HCT116 (cell line): ENCODE data around the gene CD3G. TPM values are rescaled to one million over a fixed set of nuclear protein-coding genes. Genes with fewer than 3 reads are reported as not detected.

ENCODE experiments used
- ATAC-seq: fragments of 200-7000 bp; cut with Tn5 transposase; 2 replicates; pipeline ENCODE4 v1.9.1; 2020; ENCODE audit warnings: mild to moderate bottlenecking, moderate library complexity
- BruUV-seq: library from RNA; stranded (reverse); fragments of 400-500 nt; replicated peaks from 2 replicates; lab custom pipeline; 2021; lab: Mats Ljungman, UMichigan
- CTCF ChIA-PET: fragments of 300-600 bp; sonication (Branson Sonifier 250); formaldehyde crosslinking; loops from one replicate; lab custom pipeline; 2021; ENCODE audit warnings: antibody characterized with exemption; lab: Charles Lee
- POLR2A ChIA-PET: fragments of 300-600, 350-600 bp; sonication (Branson Sonifier 250); formaldehyde crosslinking; loops from one replicate; lab custom pipeline; 2021; ENCODE audit warnings: antibody characterized with exemption; lab: Charles Lee
- RAD21 ChIA-PET, 2 experiments: fragments of 300-600 bp; sonication (Branson Sonifier 250); formaldehyde crosslinking; loops; one replicate each; lab custom pipeline; 2023; ENCODE audit warnings: low total read pairs in 2 of 2; ENCODE audit not compliant: uncharacterized antibody in 2 of 2, unreplicated experiment in 2 of 2, low non-redundant PET in 1 of 2; lab: Charles Lee
- DNase-seq: peaks from one replicate; pipeline ENCODE4 v3.0.0-alpha.2; 2010; ENCODE audit warnings: low read depth, low spot score
- H2AFZ ChIP-seq: fragments of 200-600 bp; shearing (Covaris generic), sonication (generic); 2 replicates; pipeline ENCODE4 v1.6.1; 2017; ENCODE audit warnings: low read depth, mixed run types, mixed read lengths, antibody characterized with exemption, low read length; ENCODE audit not compliant: poor library complexity, severe bottlenecking
- H3K27ac ChIP-seq: 2 replicates; pipeline ENCODE4 v1.5.1; 2012; ENCODE audit warnings: low read depth, low read length
- H3K27me3 ChIP-seq: fragments of 200-600 bp; sonication (generic); 2 replicates; pipeline ENCODE4 v1.6.1; 2016; ENCODE audit warnings: mixed run types, low read length, mixed read lengths; ENCODE audit not compliant: insufficient read depth
- H3K36me3 ChIP-seq, 2 experiments: fragments of 200-500 bp in 1 of 2; fragments of 200-600 bp in 1 of 2; sonication (Bioruptor generic) in 1 of 2; sonication (generic) in 1 of 2; 2 replicates each; pipeline versions ENCODE4 v1.5.1 to v1.6.1; 2014 to 2016; ENCODE audit warnings: low read length in 2 of 2, inconsistent platforms in 1 of 2, mixed read lengths in 1 of 2, mixed run types in 1 of 2; ENCODE audit not compliant: insufficient read depth in 2 of 2, control insufficient read depth in 1 of 2
- H3K4me1 ChIP-seq, 2 experiments: fragments of 200-600 bp in 1 of 2; sonication (generic) in 1 of 2; 2 replicates each; pipeline versions ENCODE4 v1.5.1 to v1.6.1; 2012 to 2017; ENCODE audit warnings: low read length in 2 of 2, inconsistent platforms in 1 of 2, mild to moderate bottlenecking in 1 of 2, mixed read lengths in 1 of 2, mixed run types in 1 of 2, moderate library complexity in 1 of 2; ENCODE audit not compliant: insufficient read depth in 2 of 2, control insufficient read depth in 1 of 2
- H3K4me2 ChIP-seq: fragments of 200-600 bp; sonication (generic); 2 replicates; pipeline ENCODE4 v1.6.1; 2017; ENCODE audit warnings: mixed run types, low read length, mixed read lengths
- H3K4me3 ChIP-seq, 2 experiments: fragments of 200-600 bp in 1 of 2; sonication (generic) in 1 of 2; replicated peaks in 1 of 2; 2 replicates each; pipeline ENCODE4 v1.5.1; 2011 to 2016; ENCODE audit warnings: low read length in 2 of 2, control low read depth in 1 of 2, low read depth in 1 of 2, mild to moderate bottlenecking in 1 of 2, mixed read lengths in 1 of 2, mixed run types in 1 of 2
- H3K79me2 ChIP-seq: fragments of 200-600 bp; sonication (generic); 2 replicates; pipeline ENCODE4 v1.6.1; 2017; ENCODE audit warnings: mild to moderate bottlenecking, mixed run types, low read length, moderate library complexity, mixed read lengths; ENCODE audit not compliant: insufficient read depth
- H3K9ac ChIP-seq: fragments of 200-600 bp; sonication (generic); 2 replicates; pipeline ENCODE4 v1.6.1; 2016; ENCODE audit warnings: low read length, mixed read lengths
- H3K9me2 ChIP-seq: fragments of 200-600 bp; sonication (generic), shearing (Covaris generic); 2 replicates; pipeline ENCODE4 v1.6.1; 2017; ENCODE audit warnings: mixed run types, mild to moderate bottlenecking, moderate library complexity; ENCODE audit not compliant: insufficient read depth
- H3K9me3 ChIP-seq, 2 experiments: fragments of 200-500 bp in 1 of 2; fragments of 200-600 bp in 1 of 2; sonication (Bioruptor generic) in 1 of 2; sonication (generic) in 1 of 2; 2 replicates each; pipeline ENCODE4 v1.6.1; 2014 to 2017; ENCODE audit warnings: low read length in 2 of 2, mixed read lengths in 2 of 2, inconsistent platforms in 1 of 2, low read depth in 1 of 2, mild to moderate bottlenecking in 1 of 2, mixed run types in 1 of 2, moderate library complexity in 1 of 2; ENCODE audit not compliant: control insufficient read depth in 1 of 2, insufficient read depth in 1 of 2
- H4K20me1 ChIP-seq: fragments of 200-600 bp; sonication (generic), shearing (Covaris generic); 2 replicates; pipeline ENCODE4 v1.6.1; 2017; ENCODE audit warnings: mixed run types, mild to moderate bottlenecking, moderate library complexity; ENCODE audit not compliant: insufficient read depth
- ATF3 ChIP-seq: IDR thresholded peaks from 2 replicates; pipeline ENCODE4 v1.6.1; 2012
- CBX3 ChIP-seq: IDR thresholded peaks from 2 replicates; pipeline ENCODE4 v1.6.1; 2012; ENCODE audit warnings: low read depth
- CEBPB ChIP-seq: IDR thresholded peaks from 2 replicates; pipeline ENCODE4 v1.6.1; 2012; ENCODE audit warnings: low read depth
- ELF1 ChIP-seq: IDR thresholded peaks from 2 replicates; pipeline ENCODE4 v1.6.1; 2012; ENCODE audit warnings: low read depth, borderline replicate concordance
- EZH2 ChIP-seq: fragments of 200-600 bp; sonication (generic); IDR thresholded peaks from 2 replicates; pipeline ENCODE4 v1.6.1; 2017; ENCODE audit warnings: antibody characterized with exemption, mixed run types
- FOSL1 ChIP-seq: IDR thresholded peaks from 2 replicates; pipeline ENCODE4 v1.6.1; 2012; ENCODE audit warnings: low read depth
- JUND ChIP-seq: IDR thresholded peaks from 2 replicates; pipeline ENCODE4 v1.6.1; 2012
- MAX ChIP-seq: IDR thresholded peaks from 2 replicates; pipeline ENCODE4 v1.6.1; 2012
- REST ChIP-seq: IDR thresholded peaks from 2 replicates; pipeline ENCODE4 v1.6.1; 2012; ENCODE audit warnings: low read depth
- SIN3A ChIP-seq: IDR thresholded peaks from 2 replicates; pipeline ENCODE4 v1.6.1; 2012; ENCODE audit warnings: low read depth
- SP1 ChIP-seq: IDR thresholded peaks from 2 replicates; pipeline ENCODE4 v1.6.1; 2012; ENCODE audit warnings: low read depth
- SRF ChIP-seq: IDR thresholded peaks from 2 replicates; pipeline ENCODE4 v1.6.1; 2012; ENCODE audit warnings: low read depth
- TCF7L2 ChIP-seq: IDR thresholded peaks from 2 replicates; pipeline ENCODE4 v1.7.0; 2011; ENCODE audit warnings: borderline replicate concordance, inconsistent platforms; ENCODE audit not compliant: insufficient read depth, insufficient read length; ENCODE audit errors: extremely low read depth
- ZBTB33 ChIP-seq: IDR thresholded peaks from 2 replicates; pipeline ENCODE4 v1.6.1; 2011; ENCODE audit warnings: mild to moderate bottlenecking, low read length, moderate library complexity; ENCODE audit not compliant: insufficient replicate concordance; ENCODE audit errors: extremely low read depth
- ZFX ChIP-seq: fragments of 450-650 bp; IDR thresholded peaks from 2 replicates; pipeline ENCODE4 v1.6.1; 2017
- ZNF274 ChIP-seq: fragments of 200-500 bp; sonication (Bioruptor generic); IDR thresholded peaks from 2 replicates; pipeline ENCODE4 v1.6.1; 2014; ENCODE audit warnings: mild to moderate bottlenecking, low read depth, low read length, inconsistent platforms
- intact Hi-C: fragments of 100-400 bp; cut with micrococcal nuclease; formaldehyde crosslinking; loops from 2 replicates; pipeline ENCODE4 v1.10.0; 2022
- total RNA-seq: library from RNA; stranded (reverse); gene quantifications from one replicate; pipeline ENCODE4 v1.2.1, GENCODE V29; 2021; ENCODE audit not compliant: unreplicated experiment

CD3G gene
- total RNA-seq, 1 experiment from 2014 or later: 0.20 TPM

- H2AFZ ChIP-seq: no peak overlapping the region
- no peaks in the 10 kb centered on the region for H3K36me3 ChIP-seq
- no peaks in the 10 kb centered on the region for H3K4me1 ChIP-seq
- H3K27me3 ChIP-seq: no peaks in the 10 kb centered on the region
- no peak overlapping the region for H3K4me2 ChIP-seq
- ChIA-PET CTCF (interaction anchor here (1.5 kb wide), 1 partner anchor 114 kb away, joined by 8 read pairs; no protein-coding TSS in a partner anchor), POLR2A (no interaction called here), RAD21 (no interaction called here)
- H3K4me3 ChIP-seq: no peak overlapping the region
- no peaks in the 10 kb centered on the region for H3K79me2 ChIP-seq
- H3K9ac ChIP-seq: no peak overlapping the region
- H3K27ac ChIP-seq: no peak overlapping the region
- TF ChIP-seq FOSL1 (no peak), SIN3A (no peak), ELF1 (no peak), CBX3 (no peak), ZBTB33 (no peak), ZFX (no peak), CEBPB (no peak), JUND (no peak), ATF3 (no peak), MAX (no peak), REST (no peak), TCF7L2 (no peak), EZH2 (no peak), SP1 (no peak), ZNF274 (no peak), SRF (no peak)
- no peaks in the 10 kb centered on the region for H3K9me3 ChIP-seq
- no peak for ATAC-seq
- BruUV-seq: no TSS peak
- DNase-seq: no peak
- H4K20me1 ChIP-seq: no peaks in the 10 kb centered on the region
- no peaks in the 10 kb centered on the region for H3K9me2 ChIP-seq
- intact Hi-C loops: no loop called here
Observed at GRCh38 chr11:118312328-118312727, 31.8 kb upstream of the CD3G start.
